Spleen (tissue), 11 donors: ENCODE results near the gene SREBF1. TPM values are rescaled to one million over a fixed set of nuclear protein-coding genes. Genes with fewer than 3 reads are reported as not detected.

Source experiments
- DNase-seq: peaks from one replicate; pipeline ENCODE4 v3.0.0-alpha.2; 2020
- H3K27ac ChIP-seq, 8 donors: fragments of 200-600 bp; sonication (generic) in 7 of 8; 1 replicate in 4 of 8; 2 replicates in 4 of 8; pipeline versions ENCODE4 v1.5.0 to v1.8.0; 2016 to 2021; ENCODE audit warnings: inconsistent platforms in 4 of 8, mild to moderate bottlenecking in 4 of 8, moderate library complexity in 1 of 8
- H3K27me3 ChIP-seq, 7 donors: fragments of 200-600 bp; sonication (generic) in 6 of 7; replicated peaks in 1 of 7; 1 replicate in 4 of 7; 2 replicates in 3 of 7; pipeline versions ENCODE4 v1.5.0 to v1.8.0; 2016 to 2021; ENCODE audit warnings: inconsistent platforms in 3 of 7, mild to moderate bottlenecking in 1 of 7
- H3K36me3 ChIP-seq, 6 donors: fragments of 200-600 bp; sonication (generic) in 5 of 6; 1 replicate in 4 of 6; 2 replicates in 2 of 6; pipeline versions ENCODE4 v1.5.0 to v1.8.0; 2016 to 2021; ENCODE audit warnings: inconsistent platforms in 2 of 6
- H3K4me1 ChIP-seq, 6 donors: fragments of 200-600 bp; sonication (generic) in 5 of 6; 1 replicate in 3 of 6; 2 replicates in 3 of 6; pipeline versions ENCODE4 v1.5.0 to v1.8.0; 2016 to 2021; ENCODE audit warnings: inconsistent platforms in 3 of 6
- H3K4me3 ChIP-seq, 8 donors: fragments of 200-600 bp; sonication (generic) in 7 of 8; 1 replicate in 4 of 8; 2 replicates in 4 of 8; pipeline versions ENCODE4 v1.5.0 to v1.8.0; 2016 to 2021; ENCODE audit warnings: inconsistent platforms in 4 of 8, mild to moderate bottlenecking in 4 of 8, moderate library complexity in 2 of 8
- H3K9me3 ChIP-seq, 8 donors: fragments of 200-600 bp; sonication (generic) in 7 of 8; 1 replicate in 4 of 8; 2 replicates in 4 of 8; pipeline versions ENCODE4 v1.5.0 to v1.8.0; 2016 to 2021; ENCODE audit warnings: inconsistent platforms in 4 of 8
- POLR2A ChIP-seq, 3 donors: fragments of 450-650 bp; IDR thresholded peaks; one replicate each; pipeline ENCODE4 v1.5.1; 2017; ENCODE audit warnings: antibody characterized with exemption in 3 of 3, mild to moderate bottlenecking in 1 of 3
- POLR2AphosphoS5 ChIP-seq, 3 donors: sonication (generic); formaldehyde crosslinking; IDR thresholded peaks; one replicate each; pipeline ENCODE4 v1.5.1; 2017; ENCODE audit warnings: antibody characterized with exemption in 3 of 3
- WGBS, 5 donors: extraction: QIAGEN DNeasy Blood & Tissue Kit in 3 of 5; methylation state at CpG; one replicate each; pipeline versions ENCODE4 v1.1.5 to v1.1.7; 2013 to 2018; 5-methylcytosine and 5-hydroxymethylcytosine counted together
- intact Hi-C: fragments of 100-400 bp; cut with DNase I; formaldehyde crosslinking; loops from one replicate; pipeline ENCODE4 v1.15.0; 2023; ENCODE audit warnings: low total_unique reads
- polyA plus RNA-seq, 3 donors: library from polyadenylated mRNA; stranded (reverse); fragments of 200-250 nt; gene quantifications; one replicate each; pipeline ENCODE4 v1.2.1, GENCODE V29; 2013
- total RNA-seq, 7 donors: library from RNA; depleted of rRNA in 3 of 7; stranded (reverse); fragments of >200 nt in 3 of 7; fragmentation: NEBNext Ultra II Directional in 4 of 7; extraction: Animal tissue kit (Norgen Biotek cat#: 25700) in 4 of 7; gene quantifications; one replicate each; pipeline versions ENCODE4 v1.1.0 to v1.2.1, GENCODE V29; 2016 to 2021
- TF ChIP-seq, protein P1 (sequence below), 11 experiments: fragments of 200-600 bp in 7 of 11; fragments of 450-650 bp in 4 of 11; sonication (generic) in 4 of 11; IDR thresholded peaks in 8 of 11; conservative IDR thresholded peaks in 3 of 11; 1 replicate in 7 of 11; 2 replicates in 4 of 11; pipeline versions ENCODE4 v1.4.0 to v1.8.0; 2016 to 2021; ENCODE audit warnings: antibody characterized with exemption in 11 of 11, inconsistent platforms in 4 of 11, mild to moderate bottlenecking in 1 of 11
- donor health status: healthy with polysubstance abuse.
- donor health status: DM: no; HTN: no; CAD: no; lungs with moderate emphysema.
- donor health status: DM: no; HTN: no; CAD: no.
- donor health status: Bipolar disorder and iron deficiency.
- donor health status: healthy.
- donor health status: DM: no; HTN: no; CAD: no.
- donor health status: DM: yes; HTN: yes; CAD: no.

The SREBF1 gene
- total and polyA plus RNA-seq, 10 donors = 25.0 to 74.8 (median 48.0) TPM

DNA sequence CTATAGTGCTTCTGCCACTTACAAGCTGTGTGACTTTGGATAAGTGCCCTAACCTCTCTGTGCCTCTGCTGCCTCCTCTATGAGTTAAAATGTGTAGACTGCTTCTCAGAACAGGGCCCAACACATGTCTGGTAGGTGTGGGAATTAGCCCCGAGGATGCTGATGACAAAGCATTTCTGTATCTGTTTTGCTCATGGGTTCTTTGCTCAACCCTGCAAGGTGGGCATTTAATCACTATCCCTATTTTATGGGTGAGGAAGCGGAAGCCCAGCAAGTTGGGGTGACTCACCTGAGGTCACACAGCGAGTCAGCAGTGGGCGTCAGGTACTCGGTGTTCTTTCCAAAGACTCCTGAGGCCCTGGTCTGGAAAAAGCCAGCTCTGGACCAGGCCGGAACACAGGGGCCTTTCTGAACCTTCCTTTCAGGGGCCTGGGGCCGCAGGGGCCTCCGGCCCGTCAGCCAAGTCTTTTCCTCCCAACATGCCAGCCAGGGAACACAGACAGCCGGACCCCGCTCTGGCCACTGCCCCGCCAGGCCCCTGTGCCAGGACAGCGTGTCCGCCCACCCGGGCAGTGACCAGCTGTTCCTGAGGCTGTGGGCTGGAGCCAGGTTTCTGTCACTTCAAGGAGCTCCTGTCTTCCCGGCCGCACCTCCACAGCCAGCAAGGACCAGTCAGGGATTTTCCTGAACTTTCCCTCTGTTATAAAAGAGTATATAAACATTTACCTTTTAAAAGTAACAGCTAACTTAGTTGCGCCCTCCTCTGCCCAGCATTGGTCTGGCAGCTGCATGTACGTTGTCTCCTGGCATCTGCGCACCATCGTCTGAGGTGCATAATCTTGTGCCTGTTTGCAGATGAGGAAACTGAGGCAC is 62.5 kb downstream of the SREBF1 start:
- TF ChIP-seq POLR2A (IDR thresholded peaks at IDR 0.05) (no peak), POLR2AphosphoS5 (IDR thresholded peaks at IDR 0.05) (peak in 2 of 3 donors; percentile 21 to 25)
- TF ChIP-seq, protein P1, sequence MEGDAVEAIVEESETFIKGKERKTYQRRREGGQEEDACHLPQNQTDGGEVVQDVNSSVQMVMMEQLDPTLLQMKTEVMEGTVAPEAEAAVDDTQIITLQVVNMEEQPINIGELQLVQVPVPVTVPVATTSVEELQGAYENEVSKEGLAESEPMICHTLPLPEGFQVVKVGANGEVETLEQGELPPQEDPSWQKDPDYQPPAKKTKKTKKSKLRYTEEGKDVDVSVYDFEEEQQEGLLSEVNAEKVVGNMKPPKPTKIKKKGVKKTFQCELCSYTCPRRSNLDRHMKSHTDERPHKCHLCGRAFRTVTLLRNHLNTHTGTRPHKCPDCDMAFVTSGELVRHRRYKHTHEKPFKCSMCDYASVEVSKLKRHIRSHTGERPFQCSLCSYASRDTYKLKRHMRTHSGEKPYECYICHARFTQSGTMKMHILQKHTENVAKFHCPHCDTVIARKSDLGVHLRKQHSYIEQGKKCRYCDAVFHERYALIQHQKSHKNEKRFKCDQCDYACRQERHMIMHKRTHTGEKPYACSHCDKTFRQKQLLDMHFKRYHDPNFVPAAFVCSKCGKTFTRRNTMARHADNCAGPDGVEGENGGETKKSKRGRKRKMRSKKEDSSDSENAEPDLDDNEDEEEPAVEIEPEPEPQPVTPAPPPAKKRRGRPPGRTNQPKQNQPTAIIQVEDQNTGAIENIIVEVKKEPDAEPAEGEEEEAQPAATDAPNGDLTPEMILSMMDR (IDR thresholded peaks at IDR 0.05 in 8 of 11, conservative IDR thresholded peaks at IDR 0.05 in 3 of 11) = peak in 3 of 11 experiments; percentile 7 to 26 (median 22)
- Histone ChIP-seq H3K27me3 (no peaks in the 10 kb centered on the region), H3K9me3 (no peaks in the 10 kb centered on the region), H3K27ac (peak overlapping the region in 5 of 8 donors; percentile 1 to 40 (median 24)), H3K4me3 (no peak overlapping the region), H3K4me1 (peaks cover 0 to 76% (median 39%) of the 10 kb centered on the region in 6 donors), H3K36me3 (no peaks in the 10 kb centered on the region)
- 65 to 78% (median 73%) methylated on average over 17 to 21 of the region's 21 CpGs for WGBS, 5 donors
- no peak for DNase-seq
- intact Hi-C loops = no loop called here

DNA sequence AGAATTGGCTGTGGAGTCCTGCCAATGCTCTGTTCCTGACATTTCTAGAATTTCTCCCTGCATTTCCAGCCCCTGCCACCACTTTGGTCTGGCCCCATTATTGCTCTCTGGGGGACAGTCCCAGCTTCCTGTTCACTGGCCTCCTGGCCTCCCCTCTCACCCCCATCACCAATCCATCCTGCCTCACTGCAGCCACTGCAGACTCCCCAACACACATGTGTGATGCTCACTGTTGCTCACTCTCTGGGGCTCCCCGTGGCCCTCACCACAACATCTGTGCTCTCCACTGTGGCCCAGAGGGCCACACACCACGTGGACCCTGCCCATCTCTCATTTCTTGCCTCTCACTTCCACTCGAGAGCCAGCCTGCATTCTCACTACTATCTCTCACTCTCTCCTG is 64.6 kb downstream of the SREBF1 start:
- Histone ChIP-seq H3K9me3 (no peaks in the 10 kb centered on the region), H3K27ac (peak overlapping the region in 1 of 8 donors; percentile 11), H3K4me3 (no peak overlapping the region), H3K27me3 (no peaks in the 10 kb centered on the region), H3K4me1 (peaks cover 0 to 77% (median 42%) of the 10 kb centered on the region in 6 donors), H3K36me3 (no peaks in the 10 kb centered on the region)
- DNase-seq = no peak
- intact Hi-C loops = no loop called here
- 46 to 63% (median 56%) methylated on average over 3 of the region's 3 CpGs for WGBS, 5 donors
- TF ChIP-seq, protein P1 (IDR thresholded peaks at IDR 0.05 in 8 of 11, conservative IDR thresholded peaks at IDR 0.05 in 3 of 11) = no peak
- TF ChIP-seq POLR2AphosphoS5 (IDR thresholded peaks at IDR 0.05) (no peak), POLR2A (IDR thresholded peaks at IDR 0.05) (no peak)

DNA sequence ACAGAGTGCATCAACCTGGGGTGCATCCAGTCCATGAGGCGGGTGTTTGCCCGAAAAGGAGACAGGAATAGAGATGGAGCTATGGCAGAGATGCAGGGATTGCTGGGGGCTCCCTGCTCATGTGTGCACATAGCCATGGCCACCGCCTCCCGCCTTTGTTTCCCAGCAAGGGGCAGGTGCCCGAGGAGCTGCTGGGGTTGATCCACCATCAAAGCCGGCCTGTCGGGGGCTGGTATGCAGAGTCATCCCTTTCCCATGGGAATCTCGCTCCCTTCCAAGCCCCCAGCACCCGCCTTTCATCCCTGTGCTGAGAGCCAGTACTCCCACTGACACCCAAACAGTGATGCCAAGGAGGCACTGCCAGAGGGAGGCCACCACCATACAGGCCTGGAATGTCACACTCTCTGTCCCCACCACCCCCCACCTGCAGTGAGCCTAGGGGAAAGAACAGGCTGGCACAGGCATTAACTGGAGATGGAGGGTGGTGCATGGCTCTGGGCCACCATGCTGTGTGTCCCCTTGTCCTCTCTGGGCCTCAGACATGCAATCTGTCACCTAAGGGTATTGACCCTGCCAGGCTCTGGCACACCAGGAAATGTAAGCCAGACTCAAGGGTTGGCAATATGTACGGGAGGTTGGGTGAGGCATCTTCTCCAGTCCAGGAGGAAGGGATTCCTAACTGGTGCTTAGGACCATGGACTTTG is 65.1 kb downstream of the SREBF1 start:
- DNase-seq = no peak
- H3K36me3 ChIP-seq = no peaks in the 10 kb centered on the region
- H3K4me1 ChIP-seq = peaks cover under 1 to 80% (median 42%) of the 10 kb centered on the region in 6 donors
- H3K27ac ChIP-seq = peak overlapping the region in 1 of 8 donors; percentile 11
- no peak for TF ChIP-seq POLR2A (IDR thresholded peaks at IDR 0.05)
- TF ChIP-seq, protein P1 (IDR thresholded peaks at IDR 0.05 in 8 of 11, conservative IDR thresholded peaks at IDR 0.05 in 3 of 11) = no peak
- TF ChIP-seq POLR2AphosphoS5 (IDR thresholded peaks at IDR 0.05) = no peak
- H3K9me3 ChIP-seq = no peaks in the 10 kb centered on the region
- H3K27me3 ChIP-seq = no peaks in the 10 kb centered on the region
- H3K4me3 ChIP-seq = no peak overlapping the region
- intact Hi-C loops = no loop called here
- WGBS, 5 donors = 86 to 93% (median 90%) methylated on average over 10 of the region's 10 CpGs

DNA sequence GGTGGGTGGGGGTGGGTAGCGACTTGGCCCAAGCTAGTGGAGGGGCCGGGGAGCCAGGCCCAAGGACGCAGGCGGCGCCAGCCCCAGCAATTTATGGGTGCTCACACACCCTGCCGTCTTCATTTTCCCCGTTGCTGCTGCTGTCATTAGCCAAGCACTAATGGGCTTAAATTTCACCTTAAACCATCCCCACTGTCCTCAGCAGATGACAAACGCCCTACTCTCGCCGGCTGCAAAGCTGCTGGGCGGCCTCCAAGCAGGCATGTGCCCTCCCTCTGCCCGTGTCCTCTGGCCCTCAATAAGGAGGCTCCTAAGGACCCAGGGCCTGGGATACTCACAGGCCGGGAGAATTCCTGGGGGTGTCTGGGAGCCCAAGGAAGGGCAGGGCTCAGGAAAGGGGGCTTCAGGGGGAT is 66.1 kb downstream of the SREBF1 start:
- Histone ChIP-seq H3K9me3 (no peaks in the 10 kb centered on the region), H3K4me3 (no peak overlapping the region), H3K4me1 (peaks cover 8 to 88% (median 52%) of the 10 kb centered on the region in 6 donors), H3K27ac (peak overlapping the region in 5 of 8 donors; percentile 13 to 49 (median 27)), H3K27me3 (no peaks in the 10 kb centered on the region), H3K36me3 (no peaks in the 10 kb centered on the region)
- intact Hi-C loops = no loop called here
- no peak for DNase-seq
- TF ChIP-seq POLR2AphosphoS5 (IDR thresholded peaks at IDR 0.05) (peak in 2 of 3 donors; percentile 10 to 14), POLR2A (IDR thresholded peaks at IDR 0.05) (no peak)
- TF ChIP-seq, protein P1 (IDR thresholded peaks at IDR 0.05 in 8 of 11, conservative IDR thresholded peaks at IDR 0.05 in 3 of 11) = no peak
- WGBS, 5 donors = 83 to 90% (median 89%) methylated on average over 12 to 13 of the region's 13 CpGs
